Transverse colon (tissue), 4 donors: ENCODE measurements around the gene COL20A1.

Experiments used
- EP300 ChIP-seq: sonication (generic); formaldehyde crosslinking; IDR thresholded peaks from one replicate; pipeline ENCODE4 v1.6.1; 2017; ENCODE audit warnings: antibody characterized with exemption, low read depth
- POLR2A ChIP-seq: fragments of 450-650 bp; IDR thresholded peaks from one replicate; pipeline ENCODE4 v1.6.1; 2016; ENCODE audit warnings: antibody characterized with exemption, mild to moderate bottlenecking, moderate library complexity
- POLR2AphosphoS5 ChIP-seq, 3 donors: sonication (generic); formaldehyde crosslinking; IDR thresholded peaks; one replicate each; pipeline ENCODE4 v1.6.1; 2016; ENCODE audit warnings: antibody characterized with exemption in 3 of 3
- TF ChIP-seq, protein P1 (sequence below), 5 experiments: fragments of 200-600 bp in 3 of 5; fragments of 450-650 bp in 2 of 5; sonication (generic) in 3 of 5; IDR thresholded peaks; 1 replicate in 2 of 5; 2 replicates in 3 of 5; pipeline ENCODE4 v1.5.1; 2016 to 2017; ENCODE audit warnings: antibody characterized with exemption in 5 of 5, inconsistent platforms in 3 of 5, mild to moderate bottlenecking in 2 of 5, moderate library complexity in 1 of 5

DNA sequence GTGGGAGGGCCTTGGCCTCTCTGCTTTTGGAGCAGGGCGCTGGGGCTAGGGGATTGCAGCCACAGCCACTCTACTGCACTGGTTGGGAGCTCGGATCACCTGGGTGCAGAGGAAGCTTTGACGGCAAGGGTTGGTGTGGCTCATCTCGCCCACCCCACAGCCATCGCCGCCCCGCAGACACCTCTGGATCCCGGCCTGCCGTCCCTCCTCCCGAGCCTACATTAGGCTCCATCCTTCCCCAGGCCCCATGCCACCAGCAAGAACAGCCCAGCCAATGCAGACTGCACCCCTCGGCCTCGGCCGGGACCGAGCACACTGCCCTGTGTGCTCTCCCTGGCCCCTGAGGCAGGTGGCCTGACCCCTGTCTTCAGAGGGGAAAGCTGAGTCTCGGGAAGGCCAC is 32.5 kb upstream of the COL20A1 start:
- TF ChIP-seq POLR2A (no peak), EP300 (no peak), POLR2AphosphoS5 (IDR thresholded peaks at IDR 0.05) (no peak)
- TF ChIP-seq, protein P1, sequence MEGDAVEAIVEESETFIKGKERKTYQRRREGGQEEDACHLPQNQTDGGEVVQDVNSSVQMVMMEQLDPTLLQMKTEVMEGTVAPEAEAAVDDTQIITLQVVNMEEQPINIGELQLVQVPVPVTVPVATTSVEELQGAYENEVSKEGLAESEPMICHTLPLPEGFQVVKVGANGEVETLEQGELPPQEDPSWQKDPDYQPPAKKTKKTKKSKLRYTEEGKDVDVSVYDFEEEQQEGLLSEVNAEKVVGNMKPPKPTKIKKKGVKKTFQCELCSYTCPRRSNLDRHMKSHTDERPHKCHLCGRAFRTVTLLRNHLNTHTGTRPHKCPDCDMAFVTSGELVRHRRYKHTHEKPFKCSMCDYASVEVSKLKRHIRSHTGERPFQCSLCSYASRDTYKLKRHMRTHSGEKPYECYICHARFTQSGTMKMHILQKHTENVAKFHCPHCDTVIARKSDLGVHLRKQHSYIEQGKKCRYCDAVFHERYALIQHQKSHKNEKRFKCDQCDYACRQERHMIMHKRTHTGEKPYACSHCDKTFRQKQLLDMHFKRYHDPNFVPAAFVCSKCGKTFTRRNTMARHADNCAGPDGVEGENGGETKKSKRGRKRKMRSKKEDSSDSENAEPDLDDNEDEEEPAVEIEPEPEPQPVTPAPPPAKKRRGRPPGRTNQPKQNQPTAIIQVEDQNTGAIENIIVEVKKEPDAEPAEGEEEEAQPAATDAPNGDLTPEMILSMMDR (IDR thresholded peaks at IDR 0.05) = no peak
